ENCODE measurements around the gene OSBPL8. TPM values are rescaled to one million over a fixed set of nuclear protein-coding genes. Genes with fewer than 3 reads are reported as not detected.

OSBPL8 gene
- total and polyA plus RNA-seq, 4 donors: 6.9 to 32.5 (median 22.9) TPM

DNA sequence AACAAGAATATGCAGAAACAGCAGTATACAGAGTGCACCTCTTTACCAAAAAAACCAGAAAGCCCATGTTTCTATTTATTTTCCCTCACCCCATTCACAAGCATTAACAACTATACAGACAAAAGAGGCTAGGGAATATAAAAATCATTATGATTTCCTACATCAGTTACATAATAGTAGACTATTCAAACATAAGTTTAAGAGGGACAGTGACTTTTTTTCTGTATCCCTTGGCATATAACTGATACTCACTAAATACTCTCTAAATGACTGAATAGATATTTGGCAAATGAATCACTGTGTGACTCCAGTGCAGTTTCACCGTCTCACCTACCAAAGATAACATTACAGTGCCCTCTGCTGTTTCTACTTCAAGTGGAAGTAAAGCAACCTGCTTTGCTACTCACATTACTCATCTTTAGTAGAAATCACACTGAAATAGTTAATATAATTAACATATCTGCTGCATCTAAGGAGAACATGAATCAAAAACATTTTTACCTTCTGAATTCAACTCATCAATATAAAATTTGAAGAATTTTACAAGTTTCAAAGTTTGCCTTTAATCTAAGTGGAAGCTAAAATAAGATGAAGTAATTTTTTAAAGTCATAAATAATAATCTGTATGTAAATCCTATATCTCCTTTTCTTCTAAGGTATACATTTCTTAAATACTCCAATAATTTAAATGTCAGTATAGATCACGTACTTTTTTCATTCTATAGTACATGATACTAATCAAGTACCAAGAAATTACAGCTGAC lies 103.8 kb downstream of the OSBPL8 start (continued):
- TF ChIP-seq, protein P1, sequence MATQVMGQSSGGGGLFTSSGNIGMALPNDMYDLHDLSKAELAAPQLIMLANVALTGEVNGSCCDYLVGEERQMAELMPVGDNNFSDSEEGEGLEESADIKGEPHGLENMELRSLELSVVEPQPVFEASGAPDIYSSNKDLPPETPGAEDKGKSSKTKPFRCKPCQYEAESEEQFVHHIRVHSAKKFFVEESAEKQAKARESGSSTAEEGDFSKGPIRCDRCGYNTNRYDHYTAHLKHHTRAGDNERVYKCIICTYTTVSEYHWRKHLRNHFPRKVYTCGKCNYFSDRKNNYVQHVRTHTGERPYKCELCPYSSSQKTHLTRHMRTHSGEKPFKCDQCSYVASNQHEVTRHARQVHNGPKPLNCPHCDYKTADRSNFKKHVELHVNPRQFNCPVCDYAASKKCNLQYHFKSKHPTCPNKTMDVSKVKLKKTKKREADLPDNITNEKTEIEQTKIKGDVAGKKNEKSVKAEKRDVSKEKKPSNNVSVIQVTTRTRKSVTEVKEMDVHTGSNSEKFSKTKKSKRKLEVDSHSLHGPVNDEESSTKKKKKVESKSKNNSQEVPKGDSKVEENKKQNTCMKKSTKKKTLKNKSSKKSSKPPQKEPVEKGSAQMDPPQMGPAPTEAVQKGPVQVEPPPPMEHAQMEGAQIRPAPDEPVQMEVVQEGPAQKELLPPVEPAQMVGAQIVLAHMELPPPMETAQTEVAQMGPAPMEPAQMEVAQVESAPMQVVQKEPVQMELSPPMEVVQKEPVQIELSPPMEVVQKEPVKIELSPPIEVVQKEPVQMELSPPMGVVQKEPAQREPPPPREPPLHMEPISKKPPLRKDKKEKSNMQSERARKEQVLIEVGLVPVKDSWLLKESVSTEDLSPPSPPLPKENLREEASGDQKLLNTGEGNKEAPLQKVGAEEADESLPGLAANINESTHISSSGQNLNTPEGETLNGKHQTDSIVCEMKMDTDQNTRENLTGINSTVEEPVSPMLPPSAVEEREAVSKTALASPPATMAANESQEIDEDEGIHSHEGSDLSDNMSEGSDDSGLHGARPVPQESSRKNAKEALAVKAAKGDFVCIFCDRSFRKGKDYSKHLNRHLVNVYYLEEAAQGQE (IDR thresholded peaks at IDR 0.05): no peak
- no peak for TF ChIP-seq HNF4G (IDR thresholded peaks at IDR 0.05)
- no peak for TF ChIP-seq YY1 (IDR thresholded peaks at IDR 0.05)
- TF ChIP-seq GABPA (IDR thresholded peaks at IDR 0.05 in 1 of 2, conservative IDR thresholded peaks at IDR 0.05 in 1 of 2): no peak
- TF ChIP-seq HNF4A (conservative IDR thresholded peaks at IDR 0.05): peak in 1 of 2 donors; percentile 18

- no peak overlapping the region for H3K4me3 ChIP-seq (ENCODE audit: low read depth in 1 of 3, low read length in 3 of 3)
- TF ChIP-seq RXRA (IDR thresholded peaks at IDR 0.05): no peak
- TF ChIP-seq HNF4A (conservative IDR thresholded peaks at IDR 0.05): peak; percentile 50 to 54
- H3K9ac ChIP-seq (ENCODE audit: low read depth in 1 of 2, low read length in 2 of 2): no peak overlapping the region
- H3K4me1 ChIP-seq (ENCODE audit: control insufficient read depth in 4 of 4, insufficient read depth in 4 of 4, low read length in 3 of 4): peaks cover 0 to 4% (median 0%) of the 10 kb centered on the region in 4 donors
- H3K27ac ChIP-seq (ENCODE audit: low read depth in 1 of 2, low read length in 2 of 2): no peak overlapping the region
- WGBS: 68% methylated on average over 6 of the region's 6 CpGs
- H3K27me3 ChIP-seq (ENCODE audit: control insufficient read depth in 4 of 4, insufficient read depth in 4 of 4, low read length in 3 of 4): no peaks in the 10 kb centered on the region
- no peaks in the 10 kb centered on the region for H3K9me3 ChIP-seq (ENCODE audit: control insufficient read depth in 4 of 4, low read length in 3 of 4)
- no peak for DNase-seq (ENCODE audit: low spot score)
- peaks cover 0 to 3% (median 1%) of the 10 kb centered on the region in 4 donors for H3K36me3 ChIP-seq (ENCODE audit: control insufficient read depth in 4 of 4, insufficient read depth in 3 of 4, low read depth in 1 of 4, low read length in 3 of 4)
Observed at GRCh38 chr12:76451528-76451927, 108.0 kb downstream of the OSBPL8 start.

GRCh38 chr12:76450690-76451089 lies 108.9 kb downstream of the OSBPL8 start:
- Histone ChIP-seq H3K9me3 (ENCODE audit: control insufficient read depth in 4 of 4, low read length in 3 of 4) (no peaks in the 10 kb centered on the region), H3K27me3 (ENCODE audit: control insufficient read depth in 4 of 4, insufficient read depth in 4 of 4, low read length in 3 of 4) (no peaks in the 10 kb centered on the region), H3K9ac (ENCODE audit: low read depth in 1 of 2, low read length in 2 of 2) (no peak overlapping the region), H3K27ac (ENCODE audit: low read depth in 1 of 2, low read length in 2 of 2) (no peak overlapping the region), H3K4me3 (ENCODE audit: low read depth in 1 of 3, low read length in 3 of 3) (no peak overlapping the region), H3K4me1 (ENCODE audit: control insufficient read depth in 4 of 4, insufficient read depth in 4 of 4, low read length in 3 of 4) (peaks cover 0 to 4% (median 0%) of the 10 kb centered on the region in 4 donors), H3K36me3 (ENCODE audit: control insufficient read depth in 4 of 4, insufficient read depth in 3 of 4, low read depth in 1 of 4, low read length in 3 of 4) (peaks cover 0 to 3% (median 1%) of the 10 kb centered on the region in 4 donors)
- DNase-seq (ENCODE audit: low spot score): no peak
- no peak for TF ChIP-seq TAF1 (conservative IDR thresholded peaks at IDR 0.05)
- TF ChIP-seq FOXA1 (IDR thresholded peaks at IDR 0.05): no peak
- TF ChIP-seq HNF4G (IDR thresholded peaks at IDR 0.05): no peak
- TF ChIP-seq, protein P1 (IDR thresholded peaks at IDR 0.05): no peak
- no peak for TF ChIP-seq FOXA2 (IDR thresholded peaks at IDR 0.05)
- TF ChIP-seq ZBTB33 (IDR thresholded peaks at IDR 0.05): no peak
- no peak for TF ChIP-seq NR2F2 (IDR thresholded peaks at IDR 0.05)
- no peak for TF ChIP-seq RAD21 (IDR thresholded peaks at IDR 0.05)
- TF ChIP-seq EGR1 (IDR thresholded peaks at IDR 0.05; ENCODE audit: low read depth in 2 of 2): no peak
- no peak for TF ChIP-seq CTCF (IDR thresholded peaks at IDR 0.05; ENCODE audit: low read depth, low read length, missing input control)
- TF ChIP-seq RXRA (IDR thresholded peaks at IDR 0.05): no peak
- TF ChIP-seq HNF4A (conservative IDR thresholded peaks at IDR 0.05): no peak
- 86% methylated on average over 3 of the region's 3 CpGs for WGBS

All from liver (tissue), 9 donors.